ENCODE data around the gene VASN.
"Not testable (repeated sequence)": the region's sequence is repeated elsewhere in the genome, so short reads cannot be mapped to it uniquely, and the experiment has no call there.

VASN gene

GRCh38 chr16:4337540-4338088 is 34.0 kb upstream of the VASN start:
- no peak for DNase-seq (ENCODE audit: low spot score)

GRCh38 chr16:4338125-4338582 is 33.5 kb upstream of the VASN start:
- no peak for DNase-seq (ENCODE audit: low spot score)

GRCh38 chr16:4338712-4339299 is 32.8 kb upstream of the VASN start:
- DNase-seq (ENCODE audit: low spot score), result no peak

GRCh38 chr16:4339455-4339854 is 32.2 kb upstream of the VASN start:
- no peak for DNase-seq (ENCODE audit: low spot score)

- DNase-seq (ENCODE audit: low spot score), result no peak
These were observed 31.7 kb upstream of the VASN start for GRCh38 chr16:4339909-4340308.

- DNase-seq (ENCODE audit: low spot score), result no peak
These were observed 31.2 kb upstream of the VASN start for GRCh38 chr16:4340443-4340842.

GRCh38 chr16:4341250-4341649 is 30.4 kb upstream of the VASN start:
- no peak for DNase-seq (ENCODE audit: low spot score)

GRCh38 chr16:4342866-4343744 is 28.5 kb upstream of the VASN start:
- no peak for DNase-seq (ENCODE audit: low spot score)

GRCh38 chr16:4344300-4344982 is 27.2 kb upstream of the VASN start:
- not testable (repeated sequence) for DNase-seq (ENCODE audit: low spot score)

- DNase-seq (ENCODE audit: low spot score), result no peak
These were observed 26.4 kb upstream of the VASN start for GRCh38 chr16:4344983-4345835.

- no peak for DNase-seq (ENCODE audit: low spot score)
These were observed 25.5 kb upstream of the VASN start for GRCh38 chr16:4345836-4346781.

GRCh38 chr16:4347010-4347409 is 24.6 kb upstream of the VASN start:
- no peak for DNase-seq (ENCODE audit: low spot score)

- DNase-seq (ENCODE audit: low spot score), result no peak
These were observed 23.7 kb upstream of the VASN start for GRCh38 chr16:4347765-4348509.

GRCh38 chr16:4349332-4349731 is 22.3 kb upstream of the VASN start:
- DNase-seq (ENCODE audit: low spot score), result no peak

GRCh38 chr16:4350365-4350786 is 21.3 kb upstream of the VASN start:
- no peak for DNase-seq (ENCODE audit: low spot score)

- DNase-seq (ENCODE audit: low spot score), result peak; percentile 91
These were observed 20.6 kb upstream of the VASN start, which contains the start of gene PAM16 for GRCh38 chr16:4350787-4351659. Gene PAM16, minus strand, starts transcription at chr16:4351321. Its CDS starts 87 bp downstream, at chr16:4351234.

- DNase-seq (ENCODE audit: low spot score), result no peak
These were observed 19.8 kb upstream of the VASN start for GRCh38 chr16:4351880-4352279.

GRCh38 chr16:4352843-4353242 is 18.8 kb upstream of the VASN start:
- DNase-seq (ENCODE audit: low spot score), result no peak

GRCh38 chr16:4353675-4354074 is 18.0 kb upstream of the VASN start:
- DNase-seq (ENCODE audit: low spot score), result peak; percentile 52
